Right renal pelvis (tissue), 4 donors: ENCODE measurements around the gene KCNIP1. TPM values are rescaled to one million over a fixed set of nuclear protein-coding genes. Genes with fewer than 3 reads are reported as not detected.

Source experiments
- DNase-seq, 4 donors: peaks; one replicate each; pipeline ENCODE4 v3.0.0-alpha.2; 2013; ENCODE audit warnings: low read depth in 4 of 4, low spot score in 3 of 4, missing footprints in 1 of 4
- polyA plus RNA-seq, 4 donors: library from polyadenylated mRNA; unstranded; fragments of 120-200 nt; gene quantifications; one replicate each; pipeline ENCODE4 v1.2.1, GENCODE V29; 2013; ENCODE audit not compliant: insufficient read length in 4 of 4

The KCNIP1 gene
- polyA plus RNA-seq, 4 donors: 10.6 to 14.5 (median 12.7) TPM

DNA sequence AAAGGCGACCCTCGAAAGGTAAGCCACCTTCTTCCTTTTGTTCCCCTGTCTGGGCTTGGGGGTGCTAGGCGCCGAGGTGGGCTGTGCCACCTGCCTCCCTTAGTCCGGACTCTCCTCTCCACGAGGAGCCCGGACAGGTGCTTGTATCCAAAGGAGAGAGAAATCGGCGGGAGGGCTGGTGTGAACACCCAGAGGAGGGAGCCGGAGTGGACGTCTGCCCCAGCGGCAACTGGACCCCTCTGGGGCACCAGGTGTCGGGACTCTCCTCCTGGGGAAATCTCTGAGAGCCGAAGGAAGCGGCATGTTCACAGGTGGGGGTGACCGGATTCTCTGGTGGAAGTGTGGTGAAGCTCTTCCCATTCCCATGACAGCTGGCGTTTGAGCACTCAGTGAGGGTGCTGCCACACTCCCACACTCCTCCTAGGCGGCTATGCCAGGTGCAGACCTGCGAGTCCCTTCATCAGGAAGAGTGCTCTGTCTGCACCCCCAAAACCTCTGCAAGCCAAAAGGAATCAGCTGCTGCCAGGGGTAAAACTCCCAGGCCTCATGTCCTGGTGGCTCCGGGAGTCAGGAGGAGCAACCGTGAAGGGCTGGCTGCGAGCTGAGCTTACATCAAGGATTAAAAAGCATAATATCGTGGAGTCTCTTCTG is 921 bp downstream of the KCNIP1 start:
- DNase-seq: no peak

DNA sequence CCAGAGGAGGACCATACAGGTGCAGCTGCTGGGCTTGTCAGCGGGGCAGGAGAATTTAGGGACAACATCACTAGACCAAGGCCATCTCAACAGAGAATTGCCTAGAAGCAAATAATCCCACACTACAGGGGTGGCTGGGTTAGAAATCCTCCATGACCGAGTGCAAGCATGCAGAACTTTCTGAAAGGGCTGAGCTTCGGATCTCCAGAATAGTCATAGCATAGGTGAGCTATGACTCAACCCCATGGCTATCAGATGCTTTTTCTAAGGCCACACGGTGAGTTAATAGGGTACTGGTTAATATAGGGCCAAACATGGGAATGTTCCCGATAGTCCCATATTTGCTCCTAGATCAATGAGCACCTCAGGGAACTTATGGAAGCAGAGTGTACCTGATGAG is 4.2 kb downstream of the KCNIP1 start:
- no peak for DNase-seq

DNA sequence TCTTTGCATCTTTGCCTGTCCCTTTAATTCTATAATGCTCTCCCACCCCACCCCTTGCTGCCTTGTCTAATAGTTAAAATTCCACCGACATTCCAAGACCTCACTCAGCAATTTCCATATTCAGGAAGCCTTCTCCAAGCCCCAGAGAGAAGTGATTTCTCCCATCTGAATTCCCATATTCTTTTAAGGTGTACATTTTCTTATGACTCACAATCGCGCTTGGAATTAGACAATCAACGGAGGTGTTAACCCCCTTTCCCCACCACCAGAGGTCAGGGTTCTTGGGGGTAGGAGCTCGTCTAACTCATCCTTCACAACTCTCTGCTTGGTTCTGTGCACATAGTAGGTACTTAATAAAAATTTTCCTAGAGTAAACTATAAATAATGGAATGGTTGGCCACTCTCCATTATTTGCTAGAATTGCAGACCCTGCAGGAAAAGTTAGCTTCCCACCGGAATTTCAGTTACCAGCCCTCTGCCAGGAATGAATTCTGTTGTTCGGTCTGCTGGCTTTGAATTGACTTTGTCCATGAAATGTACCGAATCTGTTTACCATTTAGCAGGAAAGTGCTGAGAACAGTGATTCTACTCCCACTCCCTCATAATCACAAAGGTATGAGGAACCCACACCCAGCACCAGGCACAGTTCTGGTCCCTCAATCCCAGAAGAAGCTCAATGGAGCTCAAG is 5.0 kb downstream of the KCNIP1 start:
- DNase-seq: no peak

DNA sequence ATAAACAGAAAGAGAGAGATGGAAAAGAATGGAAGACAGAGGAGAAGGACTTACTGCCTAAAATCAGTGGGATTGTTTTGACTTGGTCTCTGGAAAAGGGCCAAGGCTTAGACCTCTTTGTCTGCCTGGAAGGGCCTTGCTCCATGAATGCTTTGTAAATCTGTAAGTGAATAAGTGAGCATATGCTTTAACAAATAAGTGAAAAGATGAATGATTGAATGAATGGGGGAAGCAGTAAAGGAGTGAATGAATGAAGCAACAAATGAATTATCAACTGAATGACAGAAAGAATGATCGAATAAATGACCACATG is 5.5 kb downstream of the KCNIP1 start:
- no peak for DNase-seq

DNA sequence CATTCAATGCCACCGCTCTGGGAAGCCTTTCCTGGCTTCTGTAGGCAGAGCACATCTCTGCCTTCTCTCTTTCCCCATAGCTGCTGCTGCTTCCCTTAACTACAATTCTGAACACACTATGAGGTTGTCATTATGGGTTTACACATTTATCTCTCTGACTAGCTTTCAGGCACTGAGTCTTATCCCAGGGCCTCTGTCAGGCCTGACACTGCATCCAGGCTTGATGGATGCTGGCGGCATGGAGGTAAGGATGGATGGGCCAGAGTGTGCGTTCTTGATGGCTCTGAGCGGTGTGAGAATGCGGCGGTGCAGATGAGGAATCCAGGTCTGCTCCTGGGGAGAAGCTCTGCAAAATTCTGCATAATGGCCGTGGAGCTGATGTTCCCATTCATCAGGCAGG is 6.3 kb downstream of the KCNIP1 start:
- DNase-seq: no peak

DNA sequence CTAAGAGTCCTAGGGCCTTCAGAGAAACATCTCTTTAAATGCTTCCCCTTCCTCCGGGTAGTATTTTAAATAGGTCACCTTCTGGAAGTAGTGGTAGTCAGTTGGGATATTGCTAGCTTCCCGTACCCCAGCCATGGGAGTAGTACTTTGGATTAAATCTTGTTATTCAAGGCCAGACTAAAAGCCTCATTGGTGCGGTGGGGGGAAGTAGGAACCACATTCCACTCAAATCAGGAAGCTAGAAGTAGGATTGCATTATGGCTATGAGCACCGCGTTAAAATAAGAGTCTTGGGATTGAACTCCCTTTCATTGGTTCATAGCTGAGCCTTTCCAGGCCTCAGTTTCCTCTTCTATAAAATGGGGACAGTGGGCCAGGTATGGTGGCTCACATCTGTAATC is 6.7 kb downstream of the KCNIP1 start:
- DNase-seq: no peak

DNA sequence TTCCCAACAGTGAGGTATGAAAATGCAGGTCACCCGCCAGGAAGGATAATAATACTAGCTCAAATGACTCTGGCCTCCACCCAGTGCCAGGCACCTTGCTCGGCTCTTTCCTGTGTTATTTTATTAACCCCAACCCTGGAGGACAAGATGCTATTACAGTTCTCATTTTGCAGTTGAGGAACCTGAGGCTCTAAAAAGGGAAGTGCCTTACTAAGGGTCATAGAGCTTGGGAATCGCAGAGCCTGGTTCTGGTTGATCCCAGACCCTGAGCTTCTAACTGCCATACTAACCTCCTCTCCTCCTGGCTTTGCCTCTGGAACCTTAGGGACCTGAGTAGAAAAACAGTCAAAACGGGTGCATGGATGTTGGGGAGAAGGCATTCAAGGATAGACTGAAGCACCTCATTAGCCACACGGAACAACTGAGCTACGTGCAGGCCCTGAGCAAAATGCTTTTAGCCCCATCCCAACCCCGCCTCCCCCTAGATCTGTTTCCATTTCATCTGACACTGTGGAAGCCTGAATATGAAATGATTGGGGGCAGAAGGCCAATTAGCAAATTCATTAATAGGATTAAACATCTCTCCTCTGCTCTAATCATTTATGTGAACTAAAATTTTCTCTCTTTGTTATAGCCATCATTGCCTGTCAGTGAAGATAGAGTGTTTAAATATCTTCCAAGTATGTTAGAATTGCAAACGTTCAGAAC is 7.9 kb downstream of the KCNIP1 start:
- DNase-seq: no peak

DNA sequence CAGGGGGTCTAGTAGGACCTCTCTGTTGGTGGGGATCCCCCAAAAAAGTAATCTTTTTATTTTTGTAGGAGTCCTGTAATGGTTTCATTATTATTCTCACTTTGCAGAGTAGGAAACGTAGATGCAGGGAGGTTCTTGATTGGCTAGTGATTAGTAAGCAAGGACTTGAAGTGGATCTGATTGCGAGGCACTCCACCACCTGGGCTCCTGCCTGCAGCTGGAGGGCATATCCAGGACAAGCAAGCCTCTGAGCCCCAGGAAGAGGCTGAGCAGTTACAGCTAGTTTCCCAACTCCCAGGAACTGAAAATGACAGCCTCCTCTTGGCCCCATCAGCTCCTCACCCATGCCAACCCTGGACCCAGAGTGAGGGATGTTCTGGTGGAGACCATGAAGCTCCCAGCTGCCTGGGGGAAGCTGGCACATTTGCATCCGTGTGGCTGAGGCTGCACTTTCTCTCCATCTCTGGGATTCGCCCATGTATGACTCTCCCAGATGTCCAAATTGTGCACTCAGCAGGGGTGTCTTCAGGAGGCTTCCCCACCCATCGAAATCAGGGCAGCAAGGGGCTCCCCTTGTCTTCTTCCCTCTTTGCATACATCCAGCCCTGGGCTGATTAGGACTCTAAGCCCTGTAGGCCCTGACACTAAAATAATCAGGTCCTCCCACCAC is 10.2 kb downstream of the KCNIP1 start:
- no peak for DNase-seq

DNA sequence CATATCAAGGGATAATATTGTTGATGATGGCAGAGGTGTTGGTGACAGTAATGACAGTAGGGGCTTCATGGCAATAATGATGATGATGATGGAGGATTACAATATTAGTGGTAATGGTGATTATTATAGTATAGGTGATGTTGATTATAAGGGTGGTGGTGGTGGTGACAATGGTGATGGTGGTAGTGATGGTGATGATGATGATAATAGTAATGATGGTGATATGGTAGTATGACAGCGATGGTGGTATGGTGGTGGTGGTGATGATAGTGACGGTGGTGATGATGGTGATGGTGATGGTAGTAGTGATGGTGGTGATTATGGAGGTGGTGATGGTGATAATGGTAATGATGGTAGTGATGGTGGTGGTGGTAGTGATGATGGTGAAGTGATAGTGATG is 13.6 kb downstream of the KCNIP1 start:
- no peak for DNase-seq

DNA sequence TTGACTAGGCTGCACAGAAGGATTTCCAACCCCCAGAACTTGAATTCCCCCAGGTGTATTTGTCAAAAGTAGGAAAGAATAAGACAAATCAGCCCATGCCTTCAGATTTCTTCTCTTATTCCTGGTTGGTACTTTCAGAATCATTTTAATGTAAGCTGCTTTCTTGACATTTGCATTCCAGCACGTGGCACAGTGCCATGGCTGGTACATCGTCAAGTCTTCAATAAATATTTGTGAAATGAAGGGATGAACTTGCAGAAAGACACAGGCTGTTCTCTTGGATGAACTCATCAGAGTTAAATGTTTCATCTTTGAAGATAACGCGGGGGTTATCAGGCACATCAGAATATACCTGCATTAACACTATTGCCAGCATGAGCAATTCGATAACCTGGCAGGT is 14.5 kb downstream of the KCNIP1 start:
- no peak for DNase-seq

DNA sequence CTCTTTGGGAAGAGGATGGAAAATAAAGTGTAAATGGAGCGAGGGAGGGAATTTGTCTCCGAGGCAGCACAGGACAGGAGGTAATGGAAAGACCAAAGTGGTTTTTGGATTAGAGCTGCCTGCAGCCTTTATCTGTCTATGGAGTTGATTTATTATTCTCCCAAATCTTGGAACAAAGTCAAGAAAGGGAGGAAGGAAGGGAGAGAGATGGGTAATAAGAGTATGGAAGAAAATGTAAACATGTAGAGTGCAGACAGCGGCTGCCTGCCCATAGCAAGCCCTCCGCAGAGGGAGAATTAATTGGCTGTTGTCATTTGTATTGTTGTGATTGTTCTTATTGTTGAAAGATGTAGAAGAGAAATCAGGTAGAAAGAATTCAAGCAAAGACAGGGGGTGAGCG is 15.7 kb downstream of the KCNIP1 start:
- DNase-seq: no peak

DNA sequence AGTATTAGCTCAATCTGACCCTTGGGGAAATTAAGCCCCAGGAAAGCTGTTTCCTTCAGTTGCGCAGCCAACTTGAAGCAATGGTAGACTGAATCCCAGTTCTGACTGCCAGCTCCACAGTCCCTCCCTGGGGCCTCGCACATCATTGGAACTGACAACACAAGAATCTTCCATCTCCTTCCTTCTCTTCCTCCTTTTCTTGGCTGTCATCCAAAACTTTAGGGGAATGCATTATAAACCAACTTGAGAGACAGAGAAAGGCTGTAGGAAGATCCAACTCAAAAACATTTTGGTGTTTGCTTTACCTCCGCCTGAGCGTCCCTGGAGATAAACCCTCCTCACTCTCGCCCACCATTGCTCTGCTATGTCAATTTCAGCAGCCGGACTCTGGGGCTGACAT is 16.6 kb downstream of the KCNIP1 start:
- no peak for DNase-seq

DNA sequence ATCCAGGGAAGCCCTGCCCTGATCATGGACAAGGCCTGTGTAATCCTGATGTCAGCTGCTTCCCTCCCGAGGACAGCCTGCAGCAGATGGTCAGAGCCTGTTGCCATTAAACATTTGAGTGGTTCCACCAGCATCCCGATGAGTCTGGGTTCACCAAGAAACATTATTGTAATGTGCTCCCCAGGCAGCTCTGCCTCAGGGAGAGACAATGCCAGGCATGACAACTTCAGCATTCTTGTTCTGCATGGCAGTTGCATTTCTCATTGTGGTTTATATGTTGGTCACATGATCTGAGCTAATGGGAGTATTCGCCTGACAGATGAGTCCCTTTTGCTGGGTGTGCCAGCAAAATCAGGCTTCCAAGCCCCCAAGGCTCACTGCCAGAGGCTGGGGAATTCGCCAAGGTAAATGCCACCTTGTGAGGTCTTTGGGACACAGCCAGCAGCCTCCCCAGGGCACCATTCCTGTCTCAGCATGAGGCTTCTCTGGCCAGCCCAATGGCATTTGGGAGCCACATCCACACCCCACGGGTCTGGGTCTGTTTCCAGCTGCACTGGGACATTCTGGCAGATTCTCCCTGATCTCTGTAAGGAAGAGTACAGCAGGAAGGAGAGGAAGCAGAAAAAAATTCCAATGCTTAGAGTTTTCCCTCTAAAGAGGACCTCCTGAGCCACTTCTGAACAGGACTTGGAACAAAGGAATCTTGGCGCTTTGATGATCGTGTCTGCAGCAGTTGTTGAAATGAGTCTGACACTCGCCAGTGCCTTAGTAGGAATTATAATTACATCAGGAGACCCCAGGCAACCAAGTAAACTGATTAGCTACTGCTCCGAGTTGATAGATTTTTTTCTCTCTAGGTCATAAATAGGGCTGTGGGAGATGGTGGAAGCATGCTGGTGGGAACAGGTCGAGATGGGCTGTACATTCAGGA is 18.7 kb downstream of the KCNIP1 start:
- no peak for DNase-seq

DNA sequence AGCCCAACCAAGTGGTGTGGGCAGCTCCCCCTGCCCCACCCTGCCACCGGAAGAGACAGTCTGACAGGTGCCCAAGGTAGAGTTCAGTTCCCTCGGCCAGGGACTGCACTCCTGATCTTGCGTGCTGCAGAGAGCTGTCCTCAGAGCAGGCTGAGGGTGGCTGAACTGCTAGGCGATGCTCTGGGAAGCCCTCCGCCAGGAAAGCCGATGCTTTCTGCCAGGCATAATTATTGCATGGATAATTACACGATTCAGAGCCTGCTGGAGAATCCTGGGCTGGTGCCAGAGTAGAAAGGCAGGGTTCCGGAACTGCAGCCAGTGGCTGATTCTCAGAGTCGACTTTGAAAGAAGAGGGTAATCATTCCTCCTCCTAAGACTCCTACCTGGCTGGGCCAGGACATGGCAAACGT is 19.3 kb downstream of the KCNIP1 start:
- no peak for DNase-seq

DNA sequence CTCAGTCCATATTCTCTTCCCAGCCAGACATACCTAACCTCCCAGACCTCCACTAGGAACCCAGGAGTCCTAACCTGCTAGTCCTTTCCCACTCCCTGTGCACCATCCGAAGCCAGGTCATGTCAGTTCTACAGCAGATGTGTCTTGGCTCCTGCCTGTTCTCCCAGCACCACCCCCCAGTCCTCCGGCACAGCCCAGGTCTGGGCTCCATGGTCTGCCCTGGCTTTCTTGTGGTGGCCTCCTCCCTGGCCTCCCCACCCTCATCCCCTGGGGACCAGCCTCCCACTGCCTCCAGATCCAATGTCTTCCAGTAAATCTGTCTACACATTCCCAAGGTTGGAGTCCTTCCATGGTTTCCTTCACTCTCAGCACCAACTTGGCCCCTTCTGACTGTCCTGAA is 20.0 kb downstream of the KCNIP1 start:
- DNase-seq: no peak

DNA sequence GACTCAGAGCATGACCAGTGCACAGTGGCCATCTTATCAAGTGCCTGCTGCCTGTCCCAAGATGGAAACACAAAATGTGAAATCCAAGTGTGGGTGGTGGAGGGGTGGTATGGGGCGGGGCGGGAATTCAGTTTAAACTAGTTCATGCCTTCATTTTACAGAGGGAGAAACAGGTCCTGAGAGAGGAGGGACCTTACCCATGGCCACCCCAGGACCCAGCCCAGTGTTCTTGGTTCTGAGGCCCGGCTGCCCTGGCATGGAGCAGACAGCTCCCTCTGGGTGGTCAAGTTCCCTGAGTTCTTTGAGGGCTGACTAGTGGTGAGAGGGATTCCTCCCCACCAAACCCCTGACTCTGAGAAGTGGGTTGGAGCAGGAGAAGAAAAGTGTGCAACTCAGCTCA is 20.8 kb downstream of the KCNIP1 start:
- DNase-seq: no peak

DNA sequence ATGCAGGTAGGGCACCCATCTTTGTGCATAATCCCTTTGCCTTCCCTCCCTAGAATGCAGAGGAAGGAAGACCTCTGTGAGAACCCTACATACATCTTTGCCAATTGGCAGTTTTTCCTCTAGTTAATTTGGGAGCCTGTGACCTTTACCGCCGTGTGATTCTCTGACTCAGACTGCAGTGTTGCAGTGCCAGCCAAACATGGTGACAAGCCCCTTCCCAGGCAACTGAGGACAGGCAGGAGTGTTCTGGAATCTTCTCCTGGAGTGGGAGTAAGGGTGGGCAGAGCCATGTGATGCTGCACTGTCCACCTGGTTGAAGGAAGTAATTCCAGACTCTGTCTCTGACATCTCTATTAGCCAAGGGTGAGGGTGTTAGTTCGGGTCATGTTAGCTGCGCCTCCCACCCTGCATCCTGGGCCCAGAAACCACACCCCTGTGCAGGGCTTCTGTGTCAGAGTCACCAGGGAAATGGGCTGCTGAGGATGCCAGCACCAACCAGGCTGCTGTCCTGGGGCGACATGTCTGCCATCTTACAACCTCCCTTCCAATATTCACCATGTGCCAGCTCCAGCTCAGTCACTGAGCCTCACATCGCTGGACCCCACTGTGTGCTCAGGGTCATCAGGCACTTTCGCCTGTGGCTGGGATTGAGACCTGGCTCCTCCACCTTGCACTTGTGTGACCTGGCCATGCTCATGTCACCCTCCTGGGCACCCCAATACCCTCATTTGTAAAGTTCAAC is 21.8 kb downstream of the KCNIP1 start:
- DNase-seq: no peak

DNA sequence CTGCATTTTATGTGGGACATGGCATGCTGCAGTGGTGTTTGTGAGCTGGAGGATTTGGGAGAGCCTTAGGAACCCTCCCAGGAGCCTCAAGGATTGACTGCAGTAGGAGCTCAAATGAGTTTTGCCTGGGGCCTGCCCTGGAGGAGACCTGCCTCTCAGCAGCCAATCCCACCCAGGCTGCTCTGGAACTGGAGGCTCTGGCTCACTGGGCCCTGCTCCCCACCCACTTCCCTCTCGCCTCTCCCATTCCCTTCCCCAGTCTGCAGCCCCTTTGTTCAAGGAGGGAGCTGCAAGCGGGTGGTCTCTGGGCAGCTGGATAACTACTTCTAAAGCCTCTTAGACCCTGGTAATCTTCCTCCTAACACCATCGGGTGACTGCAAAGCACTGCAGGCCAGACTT is 24.2 kb downstream of the KCNIP1 start:
- no peak for DNase-seq

DNA sequence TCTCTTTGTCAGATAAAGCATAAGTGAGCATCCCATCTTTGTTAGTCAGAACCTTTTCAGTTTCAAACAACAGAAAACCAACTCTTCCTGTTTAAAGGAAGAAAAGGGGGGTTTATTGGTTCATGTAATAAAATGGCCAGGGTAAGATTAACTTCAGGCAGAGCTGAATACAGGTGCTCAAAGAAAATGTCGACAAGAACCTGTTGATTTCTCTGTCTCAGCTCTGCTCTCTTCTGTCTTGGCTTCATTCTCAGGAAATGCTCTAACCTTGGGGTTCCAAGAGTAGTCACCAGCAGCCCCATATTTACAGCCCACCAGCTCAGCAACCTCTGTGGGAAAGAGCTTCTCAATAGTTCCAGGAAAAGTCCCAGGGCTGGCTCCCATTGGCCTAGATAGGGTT is 25.2 kb downstream of the KCNIP1 start:
- no peak for DNase-seq

DNA sequence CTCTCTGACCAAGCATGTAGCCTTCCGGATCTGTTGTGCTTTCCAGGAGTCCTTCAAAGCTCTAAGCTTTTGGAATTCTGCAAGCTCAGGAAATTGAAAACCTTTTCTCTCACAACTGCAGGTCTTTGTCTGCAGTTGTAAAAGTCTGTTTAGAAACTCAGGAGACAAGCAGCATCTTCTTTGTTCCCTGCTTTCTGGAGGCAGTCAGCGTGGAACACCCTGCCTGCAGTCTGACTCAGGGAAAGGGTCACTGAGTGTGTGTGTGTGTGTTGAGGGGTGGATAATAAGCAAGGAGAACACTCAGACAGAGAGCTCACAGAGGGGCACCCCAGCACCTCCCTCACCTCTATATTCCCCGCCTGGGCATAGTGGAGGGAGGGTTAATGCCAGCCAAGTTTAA is 29.1 kb downstream of the KCNIP1 start:
- DNase-seq: no peak
